ENCODE measurements around the gene TMEM135.

DNA sequence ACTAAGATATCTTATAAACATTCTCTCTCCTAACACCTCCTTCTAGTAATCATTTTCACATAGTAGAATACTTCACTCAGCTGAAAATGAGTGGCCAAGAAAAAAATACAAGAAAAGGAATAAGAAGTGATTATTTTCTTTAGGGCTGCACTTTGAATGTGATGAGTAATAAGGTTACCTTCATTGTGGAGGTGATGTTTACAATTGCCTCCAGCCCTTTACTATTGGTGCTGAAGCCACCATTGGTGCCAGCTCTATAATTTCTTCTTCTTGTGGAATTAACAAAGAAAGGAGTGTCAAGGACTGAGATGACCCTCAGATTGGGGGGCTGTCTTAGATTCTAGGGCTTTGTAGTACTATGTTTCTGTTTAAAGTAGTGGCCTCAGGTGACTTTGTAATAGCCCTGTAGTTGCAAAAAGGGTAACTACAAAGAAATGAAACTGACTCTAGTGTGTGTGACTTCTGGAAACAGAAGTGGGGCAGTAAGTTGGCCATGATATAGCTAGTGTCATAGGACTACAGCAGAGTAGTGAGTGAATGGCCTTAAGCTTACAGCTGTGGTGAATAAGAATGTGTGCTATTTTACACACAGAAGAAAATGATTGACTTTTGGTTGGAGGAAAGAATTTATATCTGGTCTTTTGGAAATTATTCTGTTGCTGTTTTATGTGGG, 287.2 kb downstream of the TMEM135 start:
- TF ChIP-seq SUZ12 (IDR thresholded peaks at IDR 0.05; ENCODE audit: extremely low read depth, insufficient read depth, insufficient read length) (no peak), YY1 (IDR thresholded peaks at IDR 0.05; ENCODE audit: insufficient read depth, insufficient read length) (no peak), ZNF274 (IDR thresholded peaks at IDR 0.05; ENCODE audit: low read depth, low read length) (no peak)

All from NT2/D1 (cell line).